SK-N-SH treated with all-trans-retinoic acid at 6 μM for 48 hours (cell line): ENCODE results near the gene CNTROB.

ENCODE experiments used
- ARNTL ChIP-seq: fragments of 450-650 bp; formaldehyde crosslinking; IDR thresholded peaks from 2 replicates; pipeline ENCODE4 v1.5.0; 2020; ENCODE audit warnings: low read depth, mild to moderate bottlenecking, moderate library complexity, borderline replicate concordance
- CREB5 ChIP-seq: fragments of 250-450 bp; sonication (Bioruptor Pico); IDR thresholded peaks from 2 replicates; pipeline ENCODE4 v1.5.1; 2020; ENCODE audit warnings: low read depth, mild to moderate bottlenecking, moderate library complexity
- CSDC2 ChIP-seq: fragments of 250-450 bp; sonication (Bioruptor Pico); IDR thresholded peaks from 2 replicates; pipeline ENCODE4 v1.5.0; 2020; ENCODE audit warnings: mild to moderate bottlenecking, moderate library complexity
- OSR1 ChIP-seq: fragments of 250-450 bp; sonication (Bioruptor Pico); IDR thresholded peaks from 2 replicates; pipeline ENCODE4 v1.8.0; 2022; ENCODE audit warnings: moderate library complexity, mild to moderate bottlenecking, inconsistent platforms
- PATZ1 ChIP-seq: fragments of 250-450 bp; sonication (Bioruptor Pico); IDR thresholded peaks from 2 replicates; pipeline ENCODE4 v1.8.0; 2020; ENCODE audit warnings: mild to moderate bottlenecking, moderate library complexity, borderline replicate concordance
- POU6F1 ChIP-seq: fragments of 250-450 bp; sonication (Bioruptor Pico); IDR thresholded peaks from 2 replicates; pipeline ENCODE4 v1.8.0; 2021; ENCODE audit warnings: low read depth, mild to moderate bottlenecking, moderate library complexity, borderline replicate concordance
- TCF4 ChIP-seq: fragments of 250-450 bp; sonication (Bioruptor Pico); IDR thresholded peaks from 2 replicates; pipeline ENCODE4 v1.8.0; 2021; ENCODE audit warnings: mild to moderate bottlenecking, moderate library complexity, borderline replicate concordance
- TSHZ2 ChIP-seq: fragments of 250-450 bp; sonication (Bioruptor Pico); IDR thresholded peaks from 2 replicates; pipeline ENCODE4 v1.5.0; 2020; ENCODE audit warnings: mild to moderate bottlenecking, moderate library complexity
- ZFP3 ChIP-seq: fragments of 250-450 bp; sonication (Bioruptor Pico); IDR thresholded peaks from 2 replicates; pipeline ENCODE4 v1.5.0; 2020; ENCODE audit warnings: mild to moderate bottlenecking, moderate library complexity
- ZNF70 ChIP-seq: fragments of 450-650 bp; formaldehyde crosslinking; IDR thresholded peaks from 2 replicates; pipeline ENCODE4 v1.5.0; 2020; ENCODE audit warnings: mild to moderate bottlenecking, moderate library complexity

- TF ChIP-seq ZFP3 (CRISPR knock-in tag) = no peak
- no peak for TF ChIP-seq POU6F1 (CRISPR knock-in tag)
- no peak for TF ChIP-seq CSDC2
- TF ChIP-seq CREB5 = no peak
- TF ChIP-seq OSR1 (CRISPR knock-in tag) = no peak
- TF ChIP-seq ARNTL (CRISPR knock-in tag) = no peak
- no peak for TF ChIP-seq PATZ1 (CRISPR knock-in tag)
- TF ChIP-seq ZNF70 (CRISPR knock-in tag) = no peak
- no peak for TF ChIP-seq TSHZ2 (CRISPR knock-in tag)
- no peak for TF ChIP-seq TCF4 (CRISPR knock-in tag)
Observed at GRCh38 chr17:7945651-7946050, 13.6 kb downstream of the CNTROB start.
